Measurements from ENCODE around the gene CORO7. TPM values are rescaled to one million over a fixed set of nuclear protein-coding genes. Genes with fewer than 3 reads are reported as not detected.

Gene CORO7
- total RNA-seq, 1 experiment from 2014 or later = 42.1 TPM

- Histone ChIP-seq H3K4me1 (replicated peaks; ENCODE audit: insufficient read depth) (peaks cover 43% of the 10 kb centered on the region), H2AFZ (no peak overlapping the region), H3K9me3 (ENCODE audit: insufficient read depth, low read depth) (no peaks in the 10 kb centered on the region), H3K36me3 (ENCODE audit: low read depth) (no peaks in the 10 kb centered on the region), H3K9me2 (ENCODE audit: insufficient read depth) (no peaks in the 10 kb centered on the region), H3K4me2 (no peak overlapping the region), H3K4me3 (no peak overlapping the region), H4K20me1 (ENCODE audit: insufficient read depth) (no peaks in the 10 kb centered on the region), H3K79me2 (ENCODE audit: low read depth) (no peaks in the 10 kb centered on the region), H3K27me3 (ENCODE audit: insufficient read depth, low read depth) (no peaks in the 10 kb centered on the region), H3F3A (ENCODE audit: insufficient read depth, low read depth) (peaks cover 22% of the 10 kb centered on the region; the same call in 1 of the 2 replicates), H3K27ac (no peak overlapping the region)
- TF ChIP-seq EZH2 (IDR thresholded peaks at IDR 0.05; ENCODE audit: low read depth) (no peak), CTCF (conservative IDR thresholded peaks at IDR 0.05) (no peak)
- POLR2A ChIA-PET (ENCODE audit: unreplicated experiment) = interaction anchor here (0.6 kb wide), 1 partner anchor 196 kb away, joined by 7 read pairs; no protein-coding TSS in a partner anchor
- DNase-seq = no peak
- intact Hi-C loops (cut with micrococcal nuclease; ENCODE audit: unreplicated experiment) = no loop called here
- CTCF ChIA-PET = interaction anchor here (0.7 kb wide), 1 partner anchor 133 kb away, joined by 13 read pairs; no protein-coding TSS in a partner anchor
- BruUV-seq (replicated peaks) = no TSS peak
Observed at GRCh38 chr16:4365615-4366014, 50.8 kb downstream of the CORO7 start.

- CTCF ChIA-PET = no interaction called here
- BruUV-seq (replicated peaks) = no TSS peak
Observed at GRCh38 chr16:4365014-4365406, 51.4 kb downstream of the CORO7 start.

GRCh38 chr16:4364196-4365013 lies 52.0 kb downstream of the CORO7 start:
- Histone ChIP-seq H3F3A (ENCODE audit: insufficient read depth, low read depth) (peaks cover 22% of the 10 kb centered on the region; the same call in 1 of the 2 replicates), H3K4me2 (no peak overlapping the region), H3K27ac (no peak overlapping the region), H3K36me3 (ENCODE audit: low read depth) (no peaks in the 10 kb centered on the region), H3K4me3 (no peak overlapping the region), H2AFZ (no peak overlapping the region), H3K79me2 (ENCODE audit: low read depth) (no peaks in the 10 kb centered on the region), H3K27me3 (ENCODE audit: insufficient read depth, low read depth) (no peaks in the 10 kb centered on the region), H4K20me1 (ENCODE audit: insufficient read depth) (no peaks in the 10 kb centered on the region), H3K9me2 (ENCODE audit: insufficient read depth) (no peaks in the 10 kb centered on the region), H3K4me1 (replicated peaks; ENCODE audit: insufficient read depth) (peaks cover 31% of the 10 kb centered on the region), H3K9me3 (ENCODE audit: insufficient read depth, low read depth) (no peaks in the 10 kb centered on the region)
- ChIA-PET CTCF (no interaction called here), POLR2A (ENCODE audit: unreplicated experiment) (interaction anchor here (0.7 kb wide), 1 partner anchor 41 kb away, joined by 3 read pairs; no protein-coding TSS in a partner anchor)
- intact Hi-C loops (cut with micrococcal nuclease; ENCODE audit: unreplicated experiment) = no loop called here
- TF ChIP-seq CTCF (conservative IDR thresholded peaks at IDR 0.05) (no peak), EZH2 (IDR thresholded peaks at IDR 0.05; ENCODE audit: low read depth) (no peak)
- no TSS peak for BruUV-seq (replicated peaks)
- no peak for DNase-seq

More at GRCh38 chr16:4365014-4365406, 51.4 kb downstream of the CORO7 start:
- Histone ChIP-seq H2AFZ (no peak overlapping the region), H3K4me1 (replicated peaks; ENCODE audit: insufficient read depth) (peaks cover 37% of the 10 kb centered on the region), H3K27ac (no peak overlapping the region), H4K20me1 (ENCODE audit: insufficient read depth) (no peaks in the 10 kb centered on the region), H3F3A (ENCODE audit: insufficient read depth, low read depth) (peaks cover 22% of the 10 kb centered on the region; the same call in 1 of the 2 replicates), H3K4me2 (no peak overlapping the region), H3K9me3 (ENCODE audit: insufficient read depth, low read depth) (no peaks in the 10 kb centered on the region), H3K9me2 (ENCODE audit: insufficient read depth) (no peaks in the 10 kb centered on the region), H3K4me3 (no peak overlapping the region), H3K36me3 (ENCODE audit: low read depth) (no peaks in the 10 kb centered on the region), H3K79me2 (ENCODE audit: low read depth) (no peaks in the 10 kb centered on the region), H3K27me3 (ENCODE audit: insufficient read depth, low read depth) (no peaks in the 10 kb centered on the region)
- intact Hi-C loops (cut with micrococcal nuclease; ENCODE audit: unreplicated experiment) = no loop called here
- POLR2A ChIA-PET (ENCODE audit: unreplicated experiment) = no interaction called here
- DNase-seq = no peak
- TF ChIP-seq EZH2 (IDR thresholded peaks at IDR 0.05; ENCODE audit: low read depth) (no peak), CTCF (conservative IDR thresholded peaks at IDR 0.05) (no peak)

Data from PC-9 (cell line).